Keratinocyte (primary cell): ENCODE data around the gene ACP2. TPM values are rescaled to one million over a fixed set of nuclear protein-coding genes. Genes with fewer than 3 reads are reported as not detected.

ENCODE experiments used
- DNase-seq: peaks from one replicate; pipeline ENCODE4 v3.0.0-alpha.2; 2011; ENCODE audit warnings: low read depth, missing footprints, low spot score
- FAIRE-seq: peaks from 2 replicates; lab custom pipeline; 2011; peaks lifted over from hg19 to GRCh38; lab: Jason Lieb, UNC
- H2AFZ ChIP-seq: 2 replicates; pipeline ENCODE4 v1.6.0; 2012; ENCODE audit warnings: low read length, control low read depth, inconsistent platforms; ENCODE audit not compliant: control insufficient read depth
- H3K27ac ChIP-seq: 2 replicates; pipeline ENCODE4 v1.5.1; 2011; ENCODE audit warnings: low read length; ENCODE audit not compliant: control insufficient read depth, insufficient read depth
- H3K27me3 ChIP-seq: 3 replicates; pipeline ENCODE4 v1.6.0; 2011; ENCODE audit warnings: low read length; ENCODE audit not compliant: control insufficient read depth, insufficient read depth; ENCODE audit errors: extremely low read depth
- H3K36me3 ChIP-seq, 2 experiments: 2 replicates in 1 of 2; 3 replicates in 1 of 2; pipeline ENCODE4 v1.5.1; 2011; ENCODE audit warnings: low read length in 2 of 2, mild to moderate bottlenecking in 1 of 2; ENCODE audit not compliant: control insufficient read depth in 2 of 2, insufficient read depth in 2 of 2; ENCODE audit errors: extremely low read depth in 1 of 2
- H3K4me1 ChIP-seq: 3 replicates; pipeline ENCODE4 v1.5.1; 2011; ENCODE audit warnings: low read length; ENCODE audit not compliant: control insufficient read depth, insufficient read depth; ENCODE audit errors: extremely low read depth
- H3K4me2 ChIP-seq: 3 replicates; pipeline ENCODE4 v1.6.0; 2011; ENCODE audit warnings: low read depth, low read length; ENCODE audit not compliant: control insufficient read depth, insufficient read depth; ENCODE audit errors: extremely low read depth
- H3K4me3 ChIP-seq, 3 experiments: fragments of 200-600 bp in 1 of 3; sonication (generic) in 1 of 3; 2 replicates in 2 of 3; 3 replicates in 1 of 3; pipeline ENCODE4 v1.5.1; 2011 to 2016; ENCODE audit warnings: low read length in 3 of 3, mild to moderate bottlenecking in 3 of 3, control low read depth in 2 of 3, inconsistent platforms in 1 of 3, low read depth in 1 of 3, mixed read lengths in 1 of 3, mixed run types in 1 of 3, moderate library complexity in 1 of 3; ENCODE audit not compliant: control insufficient read depth in 2 of 3, insufficient read depth in 2 of 3; ENCODE audit errors: extremely low read depth in 1 of 3
- H3K79me2 ChIP-seq: 2 replicates; pipeline ENCODE4 v1.6.0; 2012; ENCODE audit warnings: low read length; ENCODE audit not compliant: control insufficient read depth, insufficient read depth
- H3K9ac ChIP-seq: 3 replicates; pipeline ENCODE4 v1.6.0; 2011; ENCODE audit warnings: low read length; ENCODE audit not compliant: control insufficient read depth, insufficient read depth; ENCODE audit errors: extremely low read depth
- H3K9me1 ChIP-seq: 3 replicates; pipeline ENCODE4 v1.6.0; 2011; ENCODE audit warnings: low read length; ENCODE audit not compliant: control insufficient read depth, insufficient read depth; ENCODE audit errors: extremely low read depth
- H3K9me3 ChIP-seq: 2 replicates; pipeline ENCODE4 v1.5.1; 2012; ENCODE audit warnings: low read depth, low read length; ENCODE audit not compliant: control insufficient read depth
- H4K20me1 ChIP-seq: 3 replicates; pipeline ENCODE4 v1.6.0; 2011; ENCODE audit warnings: low read length; ENCODE audit not compliant: control insufficient read depth, insufficient read depth; ENCODE audit errors: extremely low read depth
- CTCF ChIP-seq, 3 experiments: IDR thresholded peaks in 1 of 3; conservative IDR thresholded peaks in 1 of 3; optimal IDR thresholded peaks in 1 of 3; 2 replicates in 2 of 3; 3 replicates in 1 of 3; pipeline versions ENCODE3 to v1.5.1; 2011; ENCODE audit warnings: low read length in 3 of 3, mild to moderate bottlenecking in 3 of 3, moderate library complexity in 2 of 3, control low read depth in 1 of 3, inconsistent platforms in 1 of 3; ENCODE audit not compliant: insufficient read depth in 2 of 3; ENCODE audit errors: extremely low read depth in 1 of 3
- EZH2 ChIP-seq: IDR thresholded peaks from one replicate; pipeline ENCODE4 v1.6.1; 2012; ENCODE audit warnings: inconsistent platforms, mild to moderate bottlenecking, low read length, moderate library complexity
- dilution Hi-C: fragments of 300-500 bp; cut with MboI; formaldehyde crosslinking; loops from one replicate; pipeline ENCODE4 v1.7.0; 2020; ENCODE audit warnings: low sequenced_read_pairs; ENCODE audit not compliant: extremely low pct_ligation_motif_present
- polyA plus RNA-seq, 5 experiments: library from polyadenylated mRNA; depleted of rRNA in 3 of 5; stranded (reverse) in 3 of 5; stranded (forward) in 1 of 5; unstranded in 1 of 5; fragments of >200 nt; gene quantifications; 1 replicate in 1 of 5; 2 replicates in 3 of 5; 3 replicates in 1 of 5; pipeline versions ENCODE4 v1.2.1 to v1.2.3, GENCODE V29; 2011 to 2012; ENCODE audit warnings: missing spikeins in 2 of 5, low read depth in 1 of 5, low replicate concordance in 1 of 5

Gene ACP2
- polyA plus RNA-seq, 1 donor (not counting 4 experiments of a cell fraction or from before 2014, with no cell fraction given) = 11.5 TPM

GRCh38 chr11:47276923-47277322 lies 28.3 kb upstream of the ACP2 start:
- Histone ChIP-seq H3K4me2 (no peak overlapping the region), H3K9me3 (no peaks in the 10 kb centered on the region), H3K36me3 (peaks cover 6 to 26% of the 10 kb centered on the region in 2 experiments), H3K27ac (no peak overlapping the region), H2AFZ (no peak overlapping the region), H3K27me3 (no peaks in the 10 kb centered on the region), H3K9me1 (peaks cover 2% of the 10 kb centered on the region), H3K79me2 (peaks cover 19% of the 10 kb centered on the region), H3K4me3 (no peak overlapping the region), H3K4me1 (no peaks in the 10 kb centered on the region), H3K9ac (no peak overlapping the region), H4K20me1 (no peaks in the 10 kb centered on the region)
- TF ChIP-seq EZH2 (no peak), CTCF (optimal IDR thresholded peaks at IDR 0.05 in 1 of 3, IDR thresholded peaks at IDR 0.05 in 1 of 3, conservative IDR thresholded peaks at IDR 0.05 in 1 of 3; ENCODE audit: extremely low read depth in 1 of 3, insufficient read depth in 2 of 3, low read length in 3 of 3) (no peak)
- DNase-seq (no peak), FAIRE-seq (no peak)
- dilution Hi-C loops = no loop called here

GRCh38 chr11:47274495-47275235 lies 26.1 kb upstream of the ACP2 start:
- peaks cover 2% of the 10 kb centered on the region for H3K9me1 ChIP-seq

More at GRCh38 chr11:47274495-47275235, 26.1 kb upstream of the ACP2 start:
- Histone ChIP-seq H4K20me1 (no peaks in the 10 kb centered on the region), H3K4me1 (peaks cover 5% of the 10 kb centered on the region), H3K79me2 (peaks cover 32% of the 10 kb centered on the region), H3K9ac (no peak overlapping the region), H3K27ac (no peak overlapping the region), H3K4me2 (no peak overlapping the region), H3K9me3 (no peaks in the 10 kb centered on the region), H3K36me3 (peaks cover 0 to 19% of the 10 kb centered on the region in 2 experiments), H2AFZ (no peak overlapping the region), H3K27me3 (no peaks in the 10 kb centered on the region), H3K4me3 (no peak overlapping the region)
- DNase-seq (no peak), FAIRE-seq (no peak)
- dilution Hi-C loops = no loop called here
- TF ChIP-seq EZH2 (no peak), CTCF (optimal IDR thresholded peaks at IDR 0.05 in 1 of 3, IDR thresholded peaks at IDR 0.05 in 1 of 3, conservative IDR thresholded peaks at IDR 0.05 in 1 of 3; ENCODE audit: extremely low read depth in 1 of 3, insufficient read depth in 2 of 3, low read length in 3 of 3) (no peak)
